ENCODE measurements around the gene PDZD4.
A peak's percentile ranks its signal among the peaks of the same experiment; 100 is the strongest.

The PDZD4 gene

GRCh38 chrX:153772316-153773217 is 57.8 kb downstream of the PDZD4 start:
- no peak for DNase-seq (ENCODE audit: low read depth in 2 of 2)

GRCh38 chrX:153771415-153772315 is 58.7 kb downstream of the PDZD4 start:
- no peak for DNase-seq (ENCODE audit: low read depth in 2 of 2)

- DNase-seq (ENCODE audit: low read depth in 2 of 2): no peak
These were observed 59.5 kb downstream of the PDZD4 start for GRCh38 chrX:153770601-153771414.

- no peak for DNase-seq (ENCODE audit: low read depth in 2 of 2)
These were observed 60.3 kb downstream of the PDZD4 start for GRCh38 chrX:153769865-153770600.

GRCh38 chrX:153769158-153769864 is 61.0 kb downstream of the PDZD4 start:
- no peak for DNase-seq (ENCODE audit: low read depth in 2 of 2)

- no peak for DNase-seq (ENCODE audit: low read depth in 2 of 2)
These were observed 61.8 kb downstream of the PDZD4 start for GRCh38 chrX:153768311-153769157.

GRCh38 chrX:153767674-153768055 is 62.7 kb downstream of the PDZD4 start:
- no peak for DNase-seq (ENCODE audit: low read depth in 2 of 2)

- no peak for DNase-seq (ENCODE audit: low read depth in 2 of 2)
These were observed 63.3 kb downstream of the PDZD4 start for GRCh38 chrX:153766871-153767673.

GRCh38 chrX:153766098-153766817 is 64.1 kb downstream of the PDZD4 start:
- peak; percentile 28 to 30 for DNase-seq (ENCODE audit: low read depth in 2 of 2)

GRCh38 chrX:153765138-153766079 is 64.9 kb downstream of the PDZD4 start:
- DNase-seq (ENCODE audit: low read depth in 2 of 2): no peak

- no peak for DNase-seq (ENCODE audit: low read depth in 2 of 2)
These were observed 65.6 kb downstream of the PDZD4 start for GRCh38 chrX:153764786-153765137.

GRCh38 chrX:153763989-153764755 is 66.2 kb downstream of the PDZD4 start, which contains the start of gene PLXNB3:
Gene PLXNB3 (plus strand): TSS chrX:153764249. CDS start chrX:153765536, 1,287 bp downstream.
- DNase-seq (ENCODE audit: low read depth in 2 of 2): peak; percentile 56 to 64

GRCh38 chrX:153763298-153763932 is 66.9 kb downstream of the PDZD4 start:
- no peak for DNase-seq (ENCODE audit: low read depth in 2 of 2)

- no peak for DNase-seq (ENCODE audit: low read depth in 2 of 2)
These were observed 67.6 kb downstream of the PDZD4 start for GRCh38 chrX:153762626-153763173.

GRCh38 chrX:153761863-153762262 is 68.5 kb downstream of the PDZD4 start:
- no peak for DNase-seq (ENCODE audit: low read depth in 2 of 2)
